ENCODE data around the gene THSD7A. TPM values are rescaled to one million over a fixed set of nuclear protein-coding genes. Genes with fewer than 3 reads are reported as not detected.

The THSD7A gene
- total and polyA plus RNA-seq, 10 of the 15 experiments (the other 5 are each of a cell fraction or from before 2014, with no cell fraction given), result 0.03 to 0.09 (median 0.03) TPM; not detected in 7

GRCh38 chr7:11507929-11508328, 324.1 kb downstream of the THSD7A start (continued):
- TF ChIP-seq E2F8 (IDR thresholded peaks at IDR 0.05; ENCODE audit: low read depth, partially characterized antibody), result no peak
- no peak for TF ChIP-seq MTA3 (IDR thresholded peaks at IDR 0.05; ENCODE audit: borderline replicate concordance, low read length)
- TF ChIP-seq ZBTB40 (IDR thresholded peaks at IDR 0.05; ENCODE audit: borderline replicate concordance), result no peak
- no peak for TF ChIP-seq ZSCAN29 (IDR thresholded peaks at IDR 0.05)
- TF ChIP-seq POU2F2 (IDR thresholded peaks at IDR 0.05; ENCODE audit: borderline replicate concordance, low read depth, low read length), result no peak
- no peak for TF ChIP-seq NRF1 (conservative IDR thresholded peaks at IDR 0.05; ENCODE audit: low read depth, low read length)
- TF ChIP-seq CTCF (IDR thresholded peaks at IDR 0.05 in 2 of 3, conservative IDR thresholded peaks at IDR 0.05 in 1 of 3; ENCODE audit: control insufficient read depth in 2 of 3, extremely low read depth in 1 of 3, insufficient read depth in 1 of 3, low read depth in 3 of 3, low read length in 3 of 3), result no peak
- no peak for TF ChIP-seq HDAC6 (IDR thresholded peaks at IDR 0.05; ENCODE audit: unreplicated experiment)
- no peak for TF ChIP-seq CHD2 (IDR thresholded peaks at IDR 0.05; ENCODE audit: borderline replicate concordance, low read depth, low read length)
- TF ChIP-seq IRF4 (IDR thresholded peaks at IDR 0.05; ENCODE audit: low read depth, low read length), result no peak
